HCT116 (cell line): ENCODE measurements around the gene ARMC6. TPM values are rescaled to one million over a fixed set of nuclear protein-coding genes. Genes with fewer than 3 reads are reported as not detected.

Experiments used
- ATAC-seq: fragments of 200-7000 bp; cut with Tn5 transposase; 2 replicates; pipeline ENCODE4 v1.9.1; 2020; ENCODE audit warnings: mild to moderate bottlenecking, moderate library complexity
- BruUV-seq: library from RNA; stranded (reverse); fragments of 400-500 nt; replicated peaks from 2 replicates; lab custom pipeline; 2021; lab: Mats Ljungman, UMichigan
- CTCF ChIA-PET: fragments of 300-600 bp; sonication (Branson Sonifier 250); formaldehyde crosslinking; loops from one replicate; lab custom pipeline; 2021; ENCODE audit warnings: antibody characterized with exemption; lab: Charles Lee
- POLR2A ChIA-PET: fragments of 300-600, 350-600 bp; sonication (Branson Sonifier 250); formaldehyde crosslinking; loops from one replicate; lab custom pipeline; 2021; ENCODE audit warnings: antibody characterized with exemption; lab: Charles Lee
- RAD21 ChIA-PET, 2 experiments: fragments of 300-600 bp; sonication (Branson Sonifier 250); formaldehyde crosslinking; loops; one replicate each; lab custom pipeline; 2023; ENCODE audit warnings: low total read pairs in 2 of 2; ENCODE audit not compliant: uncharacterized antibody in 2 of 2, unreplicated experiment in 2 of 2, low non-redundant PET in 1 of 2; lab: Charles Lee
- DNase-seq: peaks from one replicate; pipeline ENCODE4 v3.0.0-alpha.2; 2010; ENCODE audit warnings: low read depth, low spot score
- H2AFZ ChIP-seq: fragments of 200-600 bp; shearing (Covaris generic), sonication (generic); 2 replicates; pipeline ENCODE4 v1.6.1; 2017; ENCODE audit warnings: low read depth, mixed run types, mixed read lengths, antibody characterized with exemption, low read length; ENCODE audit not compliant: poor library complexity, severe bottlenecking
- H3K27ac ChIP-seq: 2 replicates; pipeline ENCODE4 v1.5.1; 2012; ENCODE audit warnings: low read depth, low read length
- H3K27me3 ChIP-seq: fragments of 200-600 bp; sonication (generic); 2 replicates; pipeline ENCODE4 v1.6.1; 2016; ENCODE audit warnings: mixed run types, low read length, mixed read lengths; ENCODE audit not compliant: insufficient read depth
- H3K36me3 ChIP-seq, 2 experiments: fragments of 200-500 bp in 1 of 2; fragments of 200-600 bp in 1 of 2; sonication (Bioruptor generic) in 1 of 2; sonication (generic) in 1 of 2; 2 replicates each; pipeline versions ENCODE4 v1.5.1 to v1.6.1; 2014 to 2016; ENCODE audit warnings: low read length in 2 of 2, inconsistent platforms in 1 of 2, mixed read lengths in 1 of 2, mixed run types in 1 of 2; ENCODE audit not compliant: insufficient read depth in 2 of 2, control insufficient read depth in 1 of 2
- H3K4me1 ChIP-seq, 2 experiments: fragments of 200-600 bp in 1 of 2; sonication (generic) in 1 of 2; 2 replicates each; pipeline versions ENCODE4 v1.5.1 to v1.6.1; 2012 to 2017; ENCODE audit warnings: low read length in 2 of 2, inconsistent platforms in 1 of 2, mild to moderate bottlenecking in 1 of 2, mixed read lengths in 1 of 2, mixed run types in 1 of 2, moderate library complexity in 1 of 2; ENCODE audit not compliant: insufficient read depth in 2 of 2, control insufficient read depth in 1 of 2
- H3K4me2 ChIP-seq: fragments of 200-600 bp; sonication (generic); 2 replicates; pipeline ENCODE4 v1.6.1; 2017; ENCODE audit warnings: mixed run types, low read length, mixed read lengths
- H3K4me3 ChIP-seq, 2 experiments: fragments of 200-600 bp in 1 of 2; sonication (generic) in 1 of 2; replicated peaks in 1 of 2; 2 replicates each; pipeline ENCODE4 v1.5.1; 2011 to 2016; ENCODE audit warnings: low read length in 2 of 2, control low read depth in 1 of 2, low read depth in 1 of 2, mild to moderate bottlenecking in 1 of 2, mixed read lengths in 1 of 2, mixed run types in 1 of 2
- H3K79me2 ChIP-seq: fragments of 200-600 bp; sonication (generic); 2 replicates; pipeline ENCODE4 v1.6.1; 2017; ENCODE audit warnings: mild to moderate bottlenecking, mixed run types, low read length, moderate library complexity, mixed read lengths; ENCODE audit not compliant: insufficient read depth
- H3K9ac ChIP-seq: fragments of 200-600 bp; sonication (generic); 2 replicates; pipeline ENCODE4 v1.6.1; 2016; ENCODE audit warnings: low read length, mixed read lengths
- H3K9me2 ChIP-seq: fragments of 200-600 bp; sonication (generic), shearing (Covaris generic); 2 replicates; pipeline ENCODE4 v1.6.1; 2017; ENCODE audit warnings: mixed run types, mild to moderate bottlenecking, moderate library complexity; ENCODE audit not compliant: insufficient read depth
- H3K9me3 ChIP-seq, 2 experiments: fragments of 200-500 bp in 1 of 2; fragments of 200-600 bp in 1 of 2; sonication (Bioruptor generic) in 1 of 2; sonication (generic) in 1 of 2; 2 replicates each; pipeline ENCODE4 v1.6.1; 2014 to 2017; ENCODE audit warnings: low read length in 2 of 2, mixed read lengths in 2 of 2, inconsistent platforms in 1 of 2, low read depth in 1 of 2, mild to moderate bottlenecking in 1 of 2, mixed run types in 1 of 2, moderate library complexity in 1 of 2; ENCODE audit not compliant: control insufficient read depth in 1 of 2, insufficient read depth in 1 of 2
- H4K20me1 ChIP-seq: fragments of 200-600 bp; sonication (generic), shearing (Covaris generic); 2 replicates; pipeline ENCODE4 v1.6.1; 2017; ENCODE audit warnings: mixed run types, mild to moderate bottlenecking, moderate library complexity; ENCODE audit not compliant: insufficient read depth
- CBX3 ChIP-seq: IDR thresholded peaks from 2 replicates; pipeline ENCODE4 v1.6.1; 2012; ENCODE audit warnings: low read depth
- CEBPB ChIP-seq: IDR thresholded peaks from 2 replicates; pipeline ENCODE4 v1.6.1; 2012; ENCODE audit warnings: low read depth
- CTCF ChIP-seq, 3 experiments: fragments of 200-600 bp in 1 of 3; sonication (generic) in 1 of 3; IDR thresholded peaks in 2 of 3; conservative IDR thresholded peaks in 1 of 3; 2 replicates each; pipeline ENCODE4 v1.5.1; 2012 to 2017; ENCODE audit warnings: low read depth in 2 of 3, low read length in 2 of 3, antibody characterized with exemption in 1 of 3, borderline replicate concordance in 1 of 3, control low read depth in 1 of 3, mild to moderate bottlenecking in 1 of 3, mixed read lengths in 1 of 3, mixed run types in 1 of 3, moderate library complexity in 1 of 3; ENCODE audit not compliant: insufficient read depth in 1 of 3
- EGR1 ChIP-seq: IDR thresholded peaks from 2 replicates; pipeline ENCODE4 v1.6.1; 2012; ENCODE audit warnings: low read depth
- EZH2 ChIP-seq: fragments of 200-600 bp; sonication (generic); IDR thresholded peaks from 2 replicates; pipeline ENCODE4 v1.6.1; 2017; ENCODE audit warnings: antibody characterized with exemption, mixed run types
- FOSL1 ChIP-seq: IDR thresholded peaks from 2 replicates; pipeline ENCODE4 v1.6.1; 2012; ENCODE audit warnings: low read depth
- MAX ChIP-seq: IDR thresholded peaks from 2 replicates; pipeline ENCODE4 v1.6.1; 2012
- POLR2A ChIP-seq: IDR thresholded peaks from 2 replicates; pipeline ENCODE4 v1.7.0; 2011; ENCODE audit warnings: borderline replicate concordance; ENCODE audit not compliant: insufficient read depth, insufficient read length; ENCODE audit errors: extremely low read depth
- POLR2AphosphoS5 ChIP-seq: IDR thresholded peaks from 2 replicates; pipeline ENCODE4 v1.6.1; 2011; ENCODE audit warnings: mild to moderate bottlenecking, low read depth, low read length, moderate library complexity
- RAD21 ChIP-seq: IDR thresholded peaks from 2 replicates; pipeline ENCODE4 v1.6.1; 2012; ENCODE audit warnings: low read depth, mild to moderate bottlenecking
- REST ChIP-seq: IDR thresholded peaks from 2 replicates; pipeline ENCODE4 v1.6.1; 2012; ENCODE audit warnings: low read depth
- YY1 ChIP-seq: IDR thresholded peaks from 2 replicates; pipeline ENCODE4 v1.6.1; 2011; ENCODE audit warnings: low read length, low read depth, moderate library complexity, mild to moderate bottlenecking; ENCODE audit not compliant: insufficient replicate concordance; ENCODE audit errors: extremely low read depth
- ZBTB33 ChIP-seq: IDR thresholded peaks from 2 replicates; pipeline ENCODE4 v1.6.1; 2011; ENCODE audit warnings: mild to moderate bottlenecking, low read length, moderate library complexity; ENCODE audit not compliant: insufficient replicate concordance; ENCODE audit errors: extremely low read depth
- ZNF274 ChIP-seq: fragments of 200-500 bp; sonication (Bioruptor generic); IDR thresholded peaks from 2 replicates; pipeline ENCODE4 v1.6.1; 2014; ENCODE audit warnings: mild to moderate bottlenecking, low read depth, low read length, inconsistent platforms
- intact Hi-C: fragments of 100-400 bp; cut with micrococcal nuclease; formaldehyde crosslinking; loops from 2 replicates; pipeline ENCODE4 v1.10.0; 2022
- total RNA-seq: library from RNA; stranded (reverse); gene quantifications from one replicate; pipeline ENCODE4 v1.2.1, GENCODE V29; 2021; ENCODE audit not compliant: unreplicated experiment

Gene ARMC6
- total RNA-seq, 1 experiment from 2014 or later, result 34.7 TPM

- Histone ChIP-seq H3K27me3 (no peaks in the 10 kb centered on the region), H3K36me3 (peaks cover 12 to 21% of the 10 kb centered on the region in 2 experiments; a peak in 3 of 4 replicates), H3K4me3 (no peak overlapping the region), H3K4me2 (no peak overlapping the region), H3K27ac (no peak overlapping the region), H3K4me1 (no peaks in the 10 kb centered on the region), H3K9ac (no peak overlapping the region), H3K9me2 (no peaks in the 10 kb centered on the region), H3K9me3 (peaks cover 0 to 1% of the 10 kb centered on the region in 2 experiments; a peak in 1 of 4 replicates), H4K20me1 (no peaks in the 10 kb centered on the region), H3K79me2 (peaks cover 46% of the 10 kb centered on the region), H2AFZ (no peak overlapping the region)
- no TSS peak for BruUV-seq
- ATAC-seq, result no peak
- ChIA-PET CTCF (no interaction called here), RAD21 (no interaction called here), POLR2A (no interaction called here)
- intact Hi-C loops, result loop anchor here (10.0 kb wide), 1 partner anchor 302 kb away; no protein-coding TSS in a partner anchor
- TF ChIP-seq POLR2A (no peak), MAX (no peak), CTCF (IDR thresholded peaks at IDR 0.05 in 2 of 3, conservative IDR thresholded peaks at IDR 0.05 in 1 of 3; ENCODE audit: borderline replicate concordance in 1 of 3, insufficient read depth in 1 of 3, low read depth in 2 of 3, low read length in 2 of 3) (no peak), YY1 (no peak), REST (no peak), CEBPB (no peak), EZH2 (no peak), FOSL1 (no peak), POLR2AphosphoS5 (no peak), ZNF274 (no peak), EGR1 (no peak), CBX3 (no peak), ZBTB33 (no peak), RAD21 (no peak)
- DNase-seq, result no peak
Measured at GRCh38 chr19:19042732-19043280, 9.4 kb downstream of the ARMC6 start.
